Fibroblast of the aortic adventitia (primary cell): ENCODE measurements around the gene IRX2. TPM values are rescaled to one million over a fixed set of nuclear protein-coding genes. Genes with fewer than 3 reads are reported as not detected.

ENCODE experiments used
- DNase-seq: peaks from one replicate; pipeline ENCODE4 v3.0.0-alpha.2; 2010; ENCODE audit warnings: low read depth
- H3K4me3 ChIP-seq: 2 replicates; pipeline ENCODE4 v1.5.1; 2011; ENCODE audit warnings: low read depth, mild to moderate bottlenecking, control low read depth, low read length, moderate library complexity
- total RNA-seq: library from RNA; depleted of rRNA; stranded (reverse); fragments of >200 nt; gene quantifications from 2 replicates; pipeline ENCODE4 v1.2.3, GENCODE V29; 2012; ENCODE audit warnings: low replicate concordance
- TF ChIP-seq, protein P1 (sequence below): IDR thresholded peaks from 2 replicates; pipeline ENCODE4 v1.5.1; 2011; ENCODE audit warnings: mild to moderate bottlenecking, low read length, control low read depth, inconsistent platforms; ENCODE audit not compliant: insufficient read depth

IRX2 gene
- total RNA-seq, 1 donor, result 0.90 TPM

DNA sequence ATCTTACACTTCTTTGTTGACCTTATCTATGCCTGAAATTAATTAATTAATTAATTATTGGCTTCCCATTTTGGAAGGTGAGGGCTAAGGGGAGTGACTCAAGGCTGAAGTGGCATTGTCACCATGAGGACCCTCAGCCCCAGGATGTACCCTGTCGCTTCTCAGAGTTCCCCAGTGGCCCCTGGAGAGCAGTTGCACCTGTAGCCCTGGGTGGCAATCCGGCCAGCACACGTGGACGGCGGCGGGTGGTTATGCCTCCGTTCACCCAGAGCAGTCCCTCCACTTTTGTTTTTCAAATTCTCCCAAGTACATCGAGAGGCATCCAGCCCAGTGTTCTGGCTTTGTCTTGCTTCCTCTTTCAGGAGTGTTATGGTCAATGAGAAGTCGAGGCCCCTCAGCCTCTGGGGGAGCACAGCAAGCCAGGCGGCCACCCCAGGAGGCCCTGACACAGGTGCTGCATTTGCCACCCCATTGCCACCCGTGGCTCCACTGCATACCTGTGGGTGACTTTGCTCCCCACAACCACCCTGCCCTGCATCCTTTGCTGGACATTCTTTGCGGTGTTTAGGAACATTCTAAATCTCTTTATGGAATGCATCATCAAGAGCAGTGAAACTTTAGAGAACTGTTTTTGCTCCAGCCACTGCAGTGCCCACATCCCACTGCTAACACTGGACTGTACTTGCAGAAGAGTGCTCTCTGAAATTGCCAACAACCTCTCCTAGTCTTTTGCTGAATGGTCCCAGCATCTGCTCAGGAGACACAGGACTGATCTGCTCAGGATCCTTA, 11.5 kb upstream of the IRX2 start:
- DNase-seq, result no peak
- no peak overlapping the region for H3K4me3 ChIP-seq
- TF ChIP-seq, protein P1, sequence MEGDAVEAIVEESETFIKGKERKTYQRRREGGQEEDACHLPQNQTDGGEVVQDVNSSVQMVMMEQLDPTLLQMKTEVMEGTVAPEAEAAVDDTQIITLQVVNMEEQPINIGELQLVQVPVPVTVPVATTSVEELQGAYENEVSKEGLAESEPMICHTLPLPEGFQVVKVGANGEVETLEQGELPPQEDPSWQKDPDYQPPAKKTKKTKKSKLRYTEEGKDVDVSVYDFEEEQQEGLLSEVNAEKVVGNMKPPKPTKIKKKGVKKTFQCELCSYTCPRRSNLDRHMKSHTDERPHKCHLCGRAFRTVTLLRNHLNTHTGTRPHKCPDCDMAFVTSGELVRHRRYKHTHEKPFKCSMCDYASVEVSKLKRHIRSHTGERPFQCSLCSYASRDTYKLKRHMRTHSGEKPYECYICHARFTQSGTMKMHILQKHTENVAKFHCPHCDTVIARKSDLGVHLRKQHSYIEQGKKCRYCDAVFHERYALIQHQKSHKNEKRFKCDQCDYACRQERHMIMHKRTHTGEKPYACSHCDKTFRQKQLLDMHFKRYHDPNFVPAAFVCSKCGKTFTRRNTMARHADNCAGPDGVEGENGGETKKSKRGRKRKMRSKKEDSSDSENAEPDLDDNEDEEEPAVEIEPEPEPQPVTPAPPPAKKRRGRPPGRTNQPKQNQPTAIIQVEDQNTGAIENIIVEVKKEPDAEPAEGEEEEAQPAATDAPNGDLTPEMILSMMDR, result no peak

DNA sequence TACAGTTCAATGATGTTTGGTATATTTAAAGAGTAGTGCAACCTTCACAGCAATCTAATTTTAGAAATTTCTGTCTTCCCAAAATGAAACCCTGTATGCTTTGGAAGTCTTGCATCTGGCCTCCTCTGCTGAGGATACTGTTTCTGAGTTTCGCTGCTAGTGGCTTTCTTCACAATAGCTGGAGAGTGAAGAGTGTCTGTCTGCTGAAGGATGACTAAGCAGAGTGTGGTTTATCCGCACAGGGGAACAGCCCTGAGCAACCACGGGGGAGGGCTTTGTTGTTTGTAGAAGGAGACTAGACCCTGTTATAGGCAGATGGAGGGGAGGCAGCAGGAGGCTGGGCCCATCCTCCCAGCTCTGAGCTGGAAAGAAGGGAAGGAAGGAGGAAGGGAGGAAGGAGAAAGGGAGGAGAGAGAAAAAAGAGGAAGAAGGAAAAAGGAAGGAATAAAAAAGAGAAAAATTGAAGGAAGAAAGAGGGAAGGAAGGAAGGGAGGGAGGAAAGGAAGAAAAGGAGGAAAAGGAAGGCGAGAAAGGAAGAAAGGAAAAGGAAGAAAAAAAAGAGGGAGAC, 10.5 kb upstream of the IRX2 start:
- TF ChIP-seq, protein P1, result no peak
- no peak overlapping the region for H3K4me3 ChIP-seq
- no peak for DNase-seq

DNA sequence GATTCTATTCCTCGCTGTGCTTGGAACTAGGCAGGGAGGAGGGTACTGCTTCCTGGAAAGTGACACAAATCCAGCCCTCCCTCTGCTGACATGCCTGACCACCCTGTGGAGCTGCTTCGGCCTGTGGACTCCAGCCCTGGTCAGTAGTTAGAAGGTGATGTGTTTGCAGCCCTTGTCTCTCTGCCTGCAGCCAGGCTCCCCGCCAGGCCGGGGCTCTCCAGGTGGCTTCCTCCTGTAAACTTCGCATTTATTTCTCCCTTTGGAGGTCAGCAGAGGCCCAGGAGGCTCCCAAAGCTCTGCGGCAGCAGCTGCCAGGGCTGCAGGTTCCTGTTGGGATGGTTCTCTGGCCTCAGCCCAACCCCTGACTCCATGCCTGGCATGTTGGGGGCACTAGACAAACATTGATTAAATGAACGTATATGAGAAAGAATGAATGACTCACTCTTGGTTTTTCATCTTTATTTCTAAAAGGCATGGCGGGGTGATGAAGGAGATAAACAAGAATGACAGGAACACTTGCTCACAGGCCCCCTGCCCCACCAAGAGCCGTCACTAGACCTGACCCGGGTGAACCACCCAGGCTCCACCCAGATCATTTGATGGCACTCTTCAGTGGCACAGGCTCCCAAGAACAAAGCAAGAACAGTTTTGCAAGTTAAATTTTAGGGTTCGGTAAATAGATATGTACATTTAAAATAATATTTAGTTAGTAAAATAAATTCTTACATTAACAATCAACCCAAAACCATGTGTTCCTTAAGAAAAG, 8.4 kb upstream of the IRX2 start:
- DNase-seq, result no peak
- TF ChIP-seq, protein P1, result no peak
- no peak overlapping the region for H3K4me3 ChIP-seq

DNA sequence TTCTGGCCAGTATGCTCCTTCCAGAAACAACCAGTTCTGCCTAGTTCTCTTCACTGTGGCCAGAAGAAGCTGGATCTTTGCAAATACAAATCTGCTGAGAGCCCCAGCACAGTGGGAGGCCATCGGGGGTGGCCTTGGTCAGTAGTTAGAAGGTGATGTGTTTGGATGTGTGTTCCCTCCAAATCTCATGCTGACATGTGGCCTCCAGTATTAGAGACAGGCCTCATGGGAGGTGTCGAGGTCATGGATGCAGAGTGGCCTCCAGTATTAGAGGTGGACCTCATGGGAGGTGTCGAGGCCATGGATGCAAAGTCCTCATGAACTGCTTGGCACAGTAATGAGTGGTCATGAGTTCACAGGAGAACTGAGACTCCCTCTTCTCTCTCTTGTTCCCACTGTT, 7.6 kb upstream of the IRX2 start:
- TF ChIP-seq, protein P1, result no peak
- H3K4me3 ChIP-seq, result no peak overlapping the region

DNA sequence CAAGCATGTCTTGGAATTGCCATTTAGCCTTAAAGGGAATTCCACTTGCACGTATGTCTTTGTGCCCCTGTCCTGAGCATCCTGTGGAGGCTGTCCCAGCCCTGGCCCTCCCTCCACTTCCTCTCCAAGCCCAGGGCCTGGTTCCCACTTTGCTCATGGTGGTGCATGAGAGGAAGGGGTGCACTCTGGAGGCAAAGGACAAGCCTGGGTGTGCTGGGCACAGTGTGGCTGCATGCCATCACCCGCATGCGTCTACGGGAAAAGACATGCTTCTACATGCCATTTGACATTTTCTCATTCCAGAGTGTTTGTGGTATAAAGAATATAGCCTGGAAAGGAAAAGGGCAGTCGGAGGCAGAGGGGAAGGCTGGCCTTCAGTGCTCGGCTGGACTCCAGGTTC, 7.2 kb upstream of the IRX2 start:
- no peak overlapping the region for H3K4me3 ChIP-seq
- no peak for DNase-seq
- TF ChIP-seq, protein P1, result no peak

More for the DNA sequence above, 7.6 kb upstream of the IRX2 start:
- DNase-seq, result no peak

DNA sequence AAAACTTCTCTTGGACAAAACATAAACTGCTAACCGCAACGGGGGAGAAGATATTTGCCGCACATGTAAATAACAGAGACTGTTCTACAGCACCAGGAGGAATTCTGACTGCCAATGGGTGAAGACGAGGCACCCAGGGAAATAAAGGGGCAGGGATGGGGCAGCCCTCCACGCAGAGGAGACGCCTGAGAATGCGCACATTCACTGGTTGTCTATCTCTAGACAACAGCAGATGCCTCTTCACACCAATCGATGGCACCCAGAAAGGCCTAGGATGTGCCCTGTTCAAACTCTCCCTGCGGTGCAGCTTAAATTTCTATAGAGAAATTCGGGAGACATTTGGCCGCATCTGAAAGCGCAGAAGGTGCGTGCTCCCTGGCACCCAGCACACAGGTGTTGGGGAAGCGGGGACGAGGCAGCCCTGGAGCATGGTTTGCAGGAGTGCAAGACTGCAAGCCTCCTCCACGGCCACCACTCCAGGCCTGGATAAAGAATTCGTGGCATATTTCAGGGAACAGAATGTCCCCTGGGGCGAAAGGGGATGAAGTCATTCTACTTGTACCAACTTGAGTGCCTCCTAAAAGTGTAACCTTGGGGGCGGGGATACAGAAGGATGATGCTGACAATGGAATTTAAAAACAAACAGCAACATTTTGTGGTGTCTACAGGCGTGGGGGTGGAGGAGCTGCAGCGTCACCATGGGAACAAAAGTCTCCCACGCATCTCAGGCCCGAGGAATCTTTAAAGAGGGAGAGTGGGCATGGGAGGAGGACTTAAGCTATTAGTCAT, 6.3 kb upstream of the IRX2 start:
- no peak for DNase-seq

More for the DNA sequence above, 6.3 kb upstream of the IRX2 start:
- H3K4me3 ChIP-seq, result no peak overlapping the region
- TF ChIP-seq, protein P1, result no peak
